HG03442 (cell line): ENCODE results near the gene NCOA3.

Experiments
- ATAC-seq: cut with Tn5 transposase; IDR thresholded peaks from one replicate; pipeline ENCODE4 v1.9.1; 2021; ENCODE audit warnings: mild to moderate bottlenecking, moderate library complexity; ENCODE audit not compliant: unreplicated experiment

Gene NCOA3

DNA sequence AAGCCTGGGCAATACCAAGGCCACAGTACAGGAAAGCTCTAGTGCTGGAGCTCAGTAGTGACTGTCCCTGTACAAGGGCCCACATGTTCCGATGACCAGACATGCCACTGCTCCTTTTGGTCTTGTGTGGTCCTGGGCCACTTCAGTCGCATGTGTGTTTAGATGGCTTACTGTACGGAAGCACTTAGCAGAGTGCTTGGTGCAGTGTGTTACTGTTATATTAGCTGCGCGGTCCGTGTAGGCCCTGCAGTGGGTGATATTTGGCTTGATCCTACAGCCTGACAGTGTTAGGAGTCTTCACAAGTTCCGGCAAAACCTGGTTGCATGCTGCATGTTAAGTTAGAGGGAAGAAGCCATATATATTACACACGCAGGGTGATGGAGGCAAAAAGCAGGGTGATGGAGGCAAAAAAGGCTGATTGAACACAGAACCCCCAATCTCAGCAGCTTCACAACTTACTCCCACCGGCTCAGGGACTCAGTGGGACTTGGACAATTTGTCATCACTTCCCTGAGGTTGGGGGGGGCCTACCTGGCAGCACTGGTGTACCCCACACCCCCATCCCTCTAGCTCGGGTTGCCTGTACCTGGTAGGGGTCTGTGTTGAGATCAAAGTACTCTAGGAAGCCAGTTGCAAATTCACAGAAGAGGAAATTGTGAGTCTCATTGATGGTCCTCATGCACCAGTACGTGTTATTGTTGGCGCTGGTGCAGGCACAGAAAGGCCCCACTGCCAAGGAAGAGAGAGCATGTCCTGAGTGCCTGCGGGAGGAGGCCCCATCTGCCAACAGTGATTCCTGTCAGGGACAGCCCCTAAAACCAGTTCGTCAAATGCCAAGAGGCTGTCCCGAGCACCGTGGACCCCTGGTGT, 161.0 kb downstream of the NCOA3 start:
- ATAC-seq, result no peak

DNA sequence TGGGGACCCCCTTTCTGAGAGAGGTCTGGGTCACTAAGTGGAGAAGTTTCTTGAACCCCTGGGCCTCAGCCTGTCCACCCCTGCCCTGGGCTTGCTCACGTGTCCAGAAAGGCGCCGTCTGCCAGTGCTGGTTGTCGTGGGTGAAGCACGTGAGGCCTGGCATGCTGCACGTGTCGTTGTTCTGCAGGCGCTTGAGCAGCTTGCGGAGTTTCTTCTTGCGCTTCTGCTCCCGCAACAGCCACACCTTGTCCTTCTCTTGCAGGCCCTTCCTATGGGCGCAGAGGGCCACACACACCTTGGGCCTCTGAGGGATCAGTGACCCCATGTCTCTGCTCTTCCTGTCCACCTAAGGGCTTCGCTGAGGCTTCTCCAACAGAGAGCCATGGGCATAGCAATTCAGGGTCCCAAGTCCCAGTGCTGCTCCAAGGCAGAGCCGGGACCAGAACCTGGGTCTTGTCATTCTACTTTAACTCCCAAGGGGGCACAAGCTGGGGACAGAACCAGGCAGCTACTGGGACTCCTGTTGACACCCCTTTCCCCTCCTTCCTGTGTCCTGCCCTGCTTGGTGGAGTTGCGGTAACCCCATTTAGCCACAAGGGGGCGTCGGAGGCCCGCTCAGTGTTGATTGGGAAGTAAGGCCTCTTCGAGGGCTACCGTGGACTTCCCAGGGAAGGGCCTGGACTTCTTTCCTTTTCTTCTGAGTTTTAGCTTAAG, 161.8 kb downstream of the NCOA3 start:
- ATAC-seq, result no peak

DNA sequence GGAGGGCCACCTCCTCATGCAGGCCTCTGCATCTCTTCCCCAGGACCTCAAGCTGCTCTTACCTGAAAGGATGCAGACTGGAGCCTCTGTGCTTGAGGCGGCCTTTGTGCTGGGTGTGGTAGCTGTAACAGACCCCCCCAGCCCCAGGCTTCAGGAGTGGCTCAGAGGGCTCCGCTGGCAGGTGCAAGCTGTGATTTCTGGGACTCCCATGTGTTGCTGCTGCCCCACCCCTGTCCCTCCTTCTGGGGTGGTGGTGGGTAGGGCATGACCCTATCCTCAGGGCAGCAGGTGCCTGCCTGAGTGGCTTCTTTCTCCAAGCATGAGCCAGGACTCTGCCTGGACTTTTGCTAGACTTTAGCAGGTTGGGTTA, 162.4 kb downstream of the NCOA3 start:
- ATAC-seq, result no peak

DNA sequence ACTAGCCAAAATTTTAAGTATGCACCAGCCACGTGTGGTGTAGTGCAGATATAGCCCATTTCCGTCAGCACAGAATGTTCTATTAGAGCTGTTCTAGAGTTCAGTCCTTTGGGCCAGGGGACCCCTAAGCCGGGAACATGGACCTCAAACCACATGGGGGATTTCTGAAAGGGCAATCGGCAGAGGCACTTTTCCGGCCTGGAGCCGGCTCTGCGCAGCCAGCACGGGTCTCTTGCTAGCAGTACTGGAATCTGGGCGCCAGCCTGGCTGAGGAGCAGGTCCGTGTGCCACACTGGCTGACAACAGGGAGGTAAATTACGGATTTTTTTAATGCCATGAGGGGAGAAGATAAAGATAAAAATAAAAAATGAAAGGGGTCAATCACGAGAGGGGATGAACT, 163.1 kb downstream of the NCOA3 start:
- no peak for ATAC-seq

DNA sequence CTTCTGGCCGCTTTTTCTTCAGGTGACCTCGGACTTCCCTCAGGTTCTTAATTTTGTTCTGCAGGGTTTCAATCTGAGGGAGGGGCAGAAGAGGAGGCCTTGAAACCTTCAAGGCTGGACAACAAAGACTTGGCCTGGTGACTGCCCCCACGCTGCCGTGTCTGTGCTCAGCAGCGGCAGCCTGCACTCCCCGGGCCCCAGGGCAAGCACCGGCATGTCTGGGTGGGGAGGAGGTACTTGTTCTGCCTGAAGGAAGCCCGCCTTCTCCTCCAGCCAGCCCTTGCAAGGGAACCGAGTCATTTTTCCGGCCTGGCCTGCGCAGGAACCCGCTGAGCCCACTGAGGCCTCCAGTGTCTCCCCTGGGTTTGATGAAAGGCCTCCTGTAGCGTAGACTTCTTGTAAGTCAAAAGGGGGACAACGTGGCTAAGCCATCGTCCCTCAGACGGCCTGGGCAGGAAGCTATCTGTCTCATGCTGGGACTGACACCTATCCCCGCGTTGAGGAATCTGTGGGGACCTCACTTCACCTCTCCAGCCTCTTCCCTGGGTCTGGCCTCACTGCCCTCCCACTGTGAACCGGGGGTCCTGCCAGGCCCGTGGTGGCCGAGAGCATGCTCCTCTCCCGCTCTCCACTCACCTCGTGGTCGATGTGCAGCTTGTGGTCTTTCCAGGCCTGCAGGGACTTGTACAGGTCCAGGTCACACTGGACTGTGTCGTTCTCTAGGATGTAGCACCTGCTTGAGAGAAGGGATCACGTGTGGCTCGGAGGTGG, 163.7 kb downstream of the NCOA3 start:
- ATAC-seq, result no peak

DNA sequence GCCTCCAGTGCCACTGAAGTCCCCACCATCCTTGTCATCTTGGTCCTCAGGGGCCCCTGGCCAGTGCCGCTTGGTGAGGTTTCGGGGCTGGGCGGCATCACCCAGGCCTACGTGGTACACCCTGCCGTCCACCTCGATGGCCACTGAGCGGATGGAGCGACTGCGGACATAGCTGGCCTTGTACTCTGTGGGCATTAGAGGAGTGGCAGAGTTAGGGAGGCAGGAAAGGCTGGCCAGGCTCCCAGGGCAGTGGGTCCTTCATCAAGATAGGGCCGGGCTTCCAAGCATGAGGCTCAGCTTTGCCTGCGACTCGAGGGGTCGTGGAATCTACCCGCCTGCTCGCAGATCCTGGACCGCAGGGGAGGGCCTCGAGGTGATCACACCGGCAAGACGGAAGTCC, 164.6 kb downstream of the NCOA3 start:
- no peak for ATAC-seq

DNA sequence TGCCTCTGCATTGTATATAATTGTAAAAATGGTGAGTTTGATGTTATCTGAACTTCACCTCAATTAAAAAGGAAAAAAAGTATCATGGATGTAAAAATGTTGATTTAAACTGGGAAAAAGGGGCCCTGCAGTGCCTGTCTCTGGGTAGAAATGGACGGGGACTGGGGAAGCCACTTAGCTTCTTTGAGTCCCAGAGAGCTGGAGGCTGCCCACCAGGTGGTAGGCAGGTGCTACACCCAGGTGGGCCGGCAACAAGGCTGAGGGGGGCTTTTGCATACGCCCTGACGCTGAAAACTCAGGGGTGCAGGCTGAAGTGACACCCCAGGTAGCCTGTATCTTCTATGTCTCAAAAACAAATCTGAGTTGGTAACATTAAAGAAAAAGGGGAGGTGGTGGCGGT, 165.4 kb downstream of the NCOA3 start:
- ATAC-seq, result no peak

DNA sequence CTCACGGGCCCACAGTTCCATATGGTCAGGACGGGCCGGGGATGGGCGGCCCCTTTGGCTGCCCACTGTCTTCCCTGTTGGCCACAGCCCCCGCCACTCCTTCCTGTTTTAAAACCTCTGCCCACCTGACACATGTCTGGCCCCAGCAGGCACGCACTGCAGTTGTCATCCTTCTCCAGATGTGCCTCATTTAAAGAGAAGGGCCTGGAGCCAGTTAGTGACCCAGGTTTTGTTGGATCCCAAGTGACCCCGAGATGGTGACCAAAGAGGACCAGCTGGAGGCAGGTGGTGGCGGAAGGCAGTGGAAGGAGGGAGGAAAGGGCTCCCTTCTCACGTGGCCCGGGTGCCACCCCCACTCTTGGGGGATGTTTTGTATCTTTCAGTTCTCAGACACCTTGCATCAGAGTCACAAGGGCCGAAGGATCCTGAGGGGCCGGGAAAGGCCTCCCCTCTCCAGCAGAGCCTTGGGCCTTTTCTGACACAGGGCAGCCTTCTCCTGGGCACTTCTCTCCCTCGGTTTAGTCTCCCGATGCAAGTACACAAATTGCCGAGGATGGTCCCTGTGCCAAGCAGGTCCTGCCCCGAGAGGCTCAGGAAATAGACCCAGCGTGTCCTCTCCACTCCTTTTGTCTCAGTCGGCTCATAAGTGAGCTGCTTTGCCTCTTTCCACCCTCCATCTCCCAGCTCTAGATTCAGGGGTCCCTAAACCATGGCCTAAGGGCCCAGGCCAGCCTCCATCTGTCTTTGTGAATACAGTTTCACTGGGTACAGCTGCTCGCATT, 166.0 kb downstream of the NCOA3 start:
- no peak for ATAC-seq

DNA sequence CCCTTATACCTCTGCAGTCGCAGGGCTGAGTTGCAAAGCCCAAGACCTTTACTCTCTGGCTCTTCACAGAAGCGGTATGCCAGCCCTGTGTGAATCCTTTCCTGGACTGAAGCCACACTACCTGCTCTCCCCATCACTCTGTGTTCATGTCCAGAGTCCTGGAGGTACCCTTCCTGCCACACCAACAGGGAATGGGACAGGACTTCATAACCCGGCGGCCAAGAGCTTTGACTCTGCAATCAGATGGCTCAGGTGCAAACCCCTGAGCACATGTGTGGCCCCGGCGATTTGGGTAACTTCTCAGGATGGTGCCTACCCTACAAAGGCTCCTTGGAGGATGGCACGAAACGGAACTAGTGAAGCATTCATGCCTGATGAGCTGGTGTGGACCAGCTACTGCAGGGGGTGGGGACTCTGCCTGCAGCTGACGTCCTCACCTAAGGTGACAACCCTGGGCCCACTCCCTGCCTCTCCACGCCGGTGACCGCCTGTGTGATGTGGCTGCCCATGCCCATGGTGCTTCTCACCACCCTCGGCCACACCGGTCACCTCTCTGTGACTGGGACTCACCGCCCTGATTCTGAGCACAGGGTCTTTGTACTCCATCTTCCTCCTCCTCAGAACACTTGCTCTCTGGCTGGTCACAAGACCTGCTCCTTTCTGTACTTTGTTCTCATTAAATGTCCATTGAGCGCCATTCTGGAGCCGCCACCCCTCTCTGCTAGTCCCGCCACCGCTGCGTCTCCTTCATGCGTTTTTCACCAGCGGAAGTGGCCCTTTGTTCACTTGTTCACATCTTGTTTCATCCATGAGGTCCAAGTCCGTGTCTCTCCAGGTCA, 166.8 kb downstream of the NCOA3 start:
- no peak for ATAC-seq

DNA sequence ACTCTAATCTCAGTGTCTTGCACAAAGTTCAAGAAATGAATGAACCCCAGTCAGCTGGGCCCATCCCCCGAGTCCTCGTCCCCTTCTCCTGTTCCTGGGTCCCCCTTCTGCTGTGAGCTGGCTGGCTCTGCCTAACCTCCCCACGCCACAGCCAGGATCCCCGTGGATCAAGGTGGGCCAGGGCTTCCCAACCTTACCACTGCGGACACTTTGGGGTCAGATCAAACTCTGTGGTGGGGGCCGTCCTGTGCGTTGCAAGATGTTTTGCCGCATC, 167.4 kb downstream of the NCOA3 start:
- ATAC-seq, result no peak

DNA sequence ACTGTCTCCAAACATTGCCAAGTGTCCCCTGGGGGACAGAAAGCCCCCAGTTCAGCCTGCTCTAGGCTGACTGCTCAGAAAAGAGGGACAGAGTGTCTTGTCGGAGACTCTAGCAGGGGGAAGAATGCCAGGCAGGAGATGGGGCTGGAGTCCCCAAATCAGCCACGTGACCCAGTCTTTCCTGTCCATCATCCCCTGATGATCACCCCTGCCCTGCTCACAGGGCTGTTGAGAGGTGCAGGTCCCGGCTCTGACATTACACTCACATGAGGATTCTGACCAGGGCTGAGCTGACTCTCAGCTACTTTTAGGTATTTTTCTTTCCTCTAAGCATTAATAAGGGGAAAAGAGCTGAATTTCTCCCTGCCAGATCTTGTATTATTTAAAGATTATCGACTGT, 167.8 kb downstream of the NCOA3 start:
- no peak for ATAC-seq

DNA sequence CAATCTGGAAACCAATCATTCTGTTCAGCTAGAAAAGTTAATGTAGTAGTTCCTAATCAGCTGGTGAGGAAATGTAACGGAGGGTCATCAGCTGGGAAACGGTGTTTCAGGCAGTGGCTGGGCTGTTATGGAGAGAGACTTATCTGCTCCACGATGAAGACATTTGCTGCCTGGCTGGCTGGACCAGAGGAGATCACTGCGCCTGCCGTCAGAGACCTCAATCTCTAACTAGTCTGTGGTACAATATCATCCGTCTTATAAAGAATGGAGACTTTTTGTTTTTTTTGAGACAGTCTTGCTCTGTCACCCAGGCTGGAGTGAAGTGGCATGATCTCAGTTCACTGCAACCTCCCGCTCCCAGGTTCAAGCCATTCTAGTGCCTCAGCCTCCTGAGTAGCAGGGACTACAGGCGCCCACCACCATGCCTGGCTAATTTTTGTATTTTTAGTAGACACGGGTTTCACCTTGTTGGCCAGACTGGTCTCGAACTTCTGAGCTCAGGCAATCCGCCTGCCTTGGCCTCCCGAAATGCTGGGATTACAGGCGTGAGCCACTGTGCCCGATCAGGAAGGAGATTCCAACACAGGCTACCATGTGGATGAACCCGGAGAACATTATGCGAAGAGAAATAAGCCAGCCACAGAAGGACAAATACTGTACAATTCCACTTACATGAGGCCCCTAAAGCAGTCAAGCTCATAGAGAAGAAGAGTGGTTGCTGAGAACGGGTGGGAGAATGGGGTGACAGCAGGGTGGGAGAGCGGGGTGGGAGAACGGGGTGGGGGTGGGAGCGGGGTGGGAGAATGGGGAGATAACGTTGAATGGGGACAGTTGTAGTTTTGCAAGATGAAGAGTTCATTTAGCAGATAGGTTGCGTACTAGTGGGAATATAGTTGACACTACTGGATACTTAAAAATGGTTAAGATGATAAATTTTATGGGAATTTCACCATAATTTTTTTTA, 168.5 kb downstream of the NCOA3 start:
- no peak for ATAC-seq

DNA sequence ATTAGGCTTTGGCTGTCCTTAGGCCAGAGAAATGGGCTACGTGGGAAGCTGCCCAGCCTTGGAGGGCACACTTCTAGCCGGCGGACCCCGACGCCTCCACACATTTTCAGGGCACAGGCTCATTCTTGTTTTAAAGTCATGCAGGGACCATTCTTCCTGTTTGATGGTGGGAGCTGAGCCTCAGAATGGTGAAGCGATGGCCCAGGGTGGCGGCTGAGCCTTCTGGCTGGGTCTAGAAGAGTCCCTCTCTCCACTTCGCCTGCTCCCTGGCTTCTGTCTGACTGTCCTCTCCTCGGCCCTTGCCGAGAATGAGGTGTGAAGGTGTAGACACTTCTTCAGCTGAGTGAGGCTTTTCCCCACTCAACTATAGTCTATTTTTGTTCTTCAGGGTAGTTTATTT, 169.2 kb downstream of the NCOA3 start:
- no peak for ATAC-seq

DNA sequence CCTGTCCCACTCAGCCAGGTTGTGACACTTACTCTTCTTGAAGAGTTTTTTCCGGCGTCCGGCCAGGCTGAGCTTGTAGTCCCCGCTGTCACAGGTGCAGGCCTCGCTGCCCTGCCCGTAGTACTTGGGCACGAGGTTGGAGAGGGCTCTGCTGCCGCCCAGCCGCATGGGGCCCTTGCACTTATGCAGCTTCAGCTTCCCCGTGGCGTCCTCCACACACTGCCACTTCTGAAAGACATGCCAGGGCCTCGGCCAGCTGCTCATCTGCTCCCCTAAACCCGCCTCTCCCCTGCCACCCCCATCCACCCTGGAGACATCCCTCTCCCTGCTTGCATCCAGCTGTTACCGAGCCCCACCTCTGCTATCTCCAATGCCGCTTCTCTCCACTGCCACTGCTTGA, 170.5 kb downstream of the NCOA3 start:
- ATAC-seq, result no peak

DNA sequence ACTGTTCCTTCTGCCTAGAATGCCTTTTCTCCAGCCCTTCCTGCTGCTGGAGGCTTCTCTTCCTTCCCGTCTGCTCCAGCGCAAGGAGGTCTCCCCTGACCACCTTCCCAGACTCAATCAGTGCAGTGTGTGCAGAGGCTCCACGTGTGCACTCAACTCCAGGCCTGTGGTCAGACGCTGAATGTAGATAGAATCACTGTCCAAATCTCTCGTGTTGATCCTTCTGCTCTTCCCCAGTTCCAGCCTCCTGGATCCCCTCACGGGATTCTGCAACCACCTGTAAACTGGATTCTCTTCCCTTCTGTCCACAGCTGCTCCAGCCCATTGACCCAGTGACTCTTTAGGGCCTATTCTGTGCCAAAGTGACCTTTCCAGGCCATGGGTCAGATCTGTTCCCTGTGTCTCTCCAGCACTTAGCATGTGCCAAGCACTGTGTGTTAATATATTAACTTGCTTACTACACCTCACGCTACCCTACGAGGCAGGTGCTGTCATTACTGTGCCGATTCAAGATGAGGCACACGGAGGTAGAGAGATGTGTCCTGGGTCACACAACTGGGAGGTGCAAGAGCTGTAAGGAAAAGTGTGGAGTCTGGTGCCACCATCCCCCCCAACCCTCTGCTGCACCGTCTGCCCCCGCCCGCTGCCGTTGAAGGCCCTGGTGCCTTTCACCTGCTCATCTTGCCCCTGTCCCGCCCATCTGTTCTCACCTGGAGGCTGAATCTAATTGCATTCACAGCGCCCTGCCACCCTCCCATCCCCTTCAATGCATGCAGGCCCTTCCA, 171.4 kb downstream of the NCOA3 start:
- no peak for ATAC-seq

DNA sequence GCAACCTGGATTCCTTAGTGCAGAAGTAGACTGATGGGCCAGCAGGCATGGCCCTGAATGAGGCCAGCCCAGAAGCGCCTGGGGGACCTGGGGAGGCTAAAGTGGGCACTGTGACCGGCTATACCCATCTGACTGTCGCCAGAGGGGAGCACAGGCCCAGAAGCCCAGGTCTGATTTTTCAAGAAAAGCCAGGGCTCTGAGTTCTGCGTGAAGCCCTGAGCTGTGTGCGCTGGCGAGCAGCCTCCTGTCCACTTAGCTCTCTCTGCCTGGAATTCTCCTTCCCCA, 171.9 kb downstream of the NCOA3 start:
- ATAC-seq, result no peak

DNA sequence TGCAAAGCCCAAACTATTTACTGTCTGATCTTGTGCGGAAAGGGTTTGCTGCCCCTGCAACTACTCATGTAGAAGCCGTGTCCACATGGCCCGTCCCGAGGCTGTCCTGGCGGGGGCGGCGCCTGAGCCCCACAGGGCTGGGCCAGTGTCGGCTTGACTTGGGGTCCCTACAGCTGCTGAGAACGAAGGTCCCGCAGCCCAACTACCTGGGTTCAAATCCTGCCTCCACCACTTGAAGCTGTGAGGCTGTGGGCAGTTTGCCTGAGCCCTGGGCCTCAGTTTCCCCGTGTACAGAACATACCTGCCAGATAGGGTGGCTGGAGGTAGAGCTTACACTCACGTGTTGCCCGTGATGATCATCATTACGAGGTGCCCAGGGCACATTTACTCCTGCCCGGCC, 172.5 kb downstream of the NCOA3 start:
- no peak for ATAC-seq

DNA sequence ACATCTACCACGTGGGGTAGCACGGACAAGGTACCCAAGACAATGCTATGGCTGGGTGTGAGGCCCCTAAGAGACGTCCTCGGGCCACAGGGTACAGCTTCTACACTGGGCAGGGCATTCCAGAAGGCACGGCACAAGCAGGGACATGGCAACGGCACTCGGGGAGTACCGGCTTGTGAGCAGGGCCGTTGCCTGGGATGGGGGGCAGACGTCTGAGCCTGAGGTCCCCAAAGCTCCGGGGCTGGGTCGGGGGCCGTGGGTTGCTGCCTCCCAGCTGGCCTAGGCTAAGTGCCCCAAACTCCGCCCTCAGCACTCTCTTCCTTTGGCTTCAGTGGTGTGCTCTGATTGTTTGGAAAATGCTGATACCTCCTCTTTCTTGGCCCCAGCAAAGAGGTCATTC, 173.0 kb downstream of the NCOA3 start:
- ATAC-seq, result no peak
